WTC11 (cell line): Measurements from ENCODE around the gene ZDHHC24. TPM values are rescaled to one million over a fixed set of nuclear protein-coding genes. Genes with fewer than 3 reads are reported as not detected.

Experiments used
- AR ChIP-seq: fragments of 250-450 bp; sonication (Bioruptor Pico); IDR thresholded peaks from 2 replicates; pipeline ENCODE4 v1.9.0; 2021; ENCODE audit warnings: mild to moderate bottlenecking
- E2F5 ChIP-seq: sonication (generic); formaldehyde crosslinking; IDR thresholded peaks from 2 replicates; pipeline ENCODE4 v1.8.1; 2022; ENCODE audit warnings: mild to moderate bottlenecking, moderate library complexity, missing genetic modification reagents
- IRF1 ChIP-seq: sonication (generic); formaldehyde crosslinking; IDR thresholded peaks from 2 replicates; pipeline ENCODE4 v1.8.0; 2023; ENCODE audit warnings: missing genetic modification reagents
- JAZF1 ChIP-seq: fragments of 250-450 bp; sonication (Bioruptor Pico); IDR thresholded peaks from 2 replicates; pipeline ENCODE4 v1.9.0; 2021; ENCODE audit warnings: moderate library complexity, mild to moderate bottlenecking, inconsistent platforms
- MLX ChIP-seq: sonication (generic); formaldehyde crosslinking; IDR thresholded peaks from 2 replicates; pipeline ENCODE4 v1.8.1; 2023; ENCODE audit warnings: mild to moderate bottlenecking, missing genetic modification reagents, moderate library complexity
- TCF7 ChIP-seq: sonication (generic); formaldehyde crosslinking; IDR thresholded peaks from 2 replicates; pipeline ENCODE4 v1.8.0; 2022; ENCODE audit warnings: mild to moderate bottlenecking, low read depth, missing genetic modification reagents, moderate library complexity
- TEAD4 ChIP-seq: sonication (generic); formaldehyde crosslinking; IDR thresholded peaks from 2 replicates; pipeline ENCODE4 v1.8.0; 2022; ENCODE audit warnings: mild to moderate bottlenecking, missing genetic modification reagents
- ZNF281 ChIP-seq: sonication (generic); formaldehyde crosslinking; IDR thresholded peaks from 2 replicates; pipeline ENCODE4 v1.8.0; 2023; ENCODE audit warnings: mild to moderate bottlenecking, missing genetic modification reagents
- total RNA-seq: library from RNA; stranded (reverse); gene quantifications from 3 replicates; pipeline ENCODE4 v1.2.3, GENCODE V29; 2021
- TF ChIP-seq, protein P1 (sequence below): fragments of 250-450 bp; sonication (Bioruptor Pico); IDR thresholded peaks from 2 replicates; pipeline ENCODE4 v1.9.0; 2021; ENCODE audit warnings: mild to moderate bottlenecking, borderline replicate concordance
- TF ChIP-seq, protein P2 (sequence below): sonication (generic); formaldehyde crosslinking; IDR thresholded peaks from 2 replicates; pipeline ENCODE4 v1.8.1; 2022; ENCODE audit warnings: mild to moderate bottlenecking, missing genetic modification reagents, moderate library complexity, borderline replicate concordance

Gene ZDHHC24
- total RNA-seq, 1 experiment from 2014 or later = 14.8 TPM

DNA sequence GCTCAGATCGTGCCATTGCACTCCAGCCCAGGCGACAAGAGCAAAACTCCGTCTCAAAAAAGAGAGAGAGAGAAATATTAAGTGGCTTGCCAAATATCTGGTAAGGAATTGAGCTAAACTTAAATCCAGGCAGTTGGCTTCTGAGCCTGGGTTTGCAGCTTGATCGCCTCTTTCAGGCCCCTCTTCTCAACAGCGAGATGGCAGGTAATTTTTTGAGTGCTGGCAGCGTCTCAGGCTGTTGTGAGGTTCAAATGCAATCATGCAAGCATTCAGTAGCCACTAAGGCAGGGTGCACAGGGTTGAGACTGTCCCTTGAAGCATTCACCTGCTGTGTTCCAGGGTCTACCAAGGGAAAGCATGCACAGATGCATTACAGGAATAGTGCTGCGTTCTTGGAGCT lies 23.2 kb upstream of the ZDHHC24 start (continued):
- TF ChIP-seq ZNF281 (CRISPR knock-in tag) (no peak), IRF1 (CRISPR knock-in tag) (no peak), E2F5 (CRISPR knock-in tag) (no peak), TEAD4 (CRISPR knock-in tag) (no peak), JAZF1 (no peak), AR (CRISPR knock-in tag) (no peak), TCF7 (CRISPR knock-in tag) (no peak), MLX (CRISPR knock-in tag) (no peak)
- TF ChIP-seq, protein P1, sequence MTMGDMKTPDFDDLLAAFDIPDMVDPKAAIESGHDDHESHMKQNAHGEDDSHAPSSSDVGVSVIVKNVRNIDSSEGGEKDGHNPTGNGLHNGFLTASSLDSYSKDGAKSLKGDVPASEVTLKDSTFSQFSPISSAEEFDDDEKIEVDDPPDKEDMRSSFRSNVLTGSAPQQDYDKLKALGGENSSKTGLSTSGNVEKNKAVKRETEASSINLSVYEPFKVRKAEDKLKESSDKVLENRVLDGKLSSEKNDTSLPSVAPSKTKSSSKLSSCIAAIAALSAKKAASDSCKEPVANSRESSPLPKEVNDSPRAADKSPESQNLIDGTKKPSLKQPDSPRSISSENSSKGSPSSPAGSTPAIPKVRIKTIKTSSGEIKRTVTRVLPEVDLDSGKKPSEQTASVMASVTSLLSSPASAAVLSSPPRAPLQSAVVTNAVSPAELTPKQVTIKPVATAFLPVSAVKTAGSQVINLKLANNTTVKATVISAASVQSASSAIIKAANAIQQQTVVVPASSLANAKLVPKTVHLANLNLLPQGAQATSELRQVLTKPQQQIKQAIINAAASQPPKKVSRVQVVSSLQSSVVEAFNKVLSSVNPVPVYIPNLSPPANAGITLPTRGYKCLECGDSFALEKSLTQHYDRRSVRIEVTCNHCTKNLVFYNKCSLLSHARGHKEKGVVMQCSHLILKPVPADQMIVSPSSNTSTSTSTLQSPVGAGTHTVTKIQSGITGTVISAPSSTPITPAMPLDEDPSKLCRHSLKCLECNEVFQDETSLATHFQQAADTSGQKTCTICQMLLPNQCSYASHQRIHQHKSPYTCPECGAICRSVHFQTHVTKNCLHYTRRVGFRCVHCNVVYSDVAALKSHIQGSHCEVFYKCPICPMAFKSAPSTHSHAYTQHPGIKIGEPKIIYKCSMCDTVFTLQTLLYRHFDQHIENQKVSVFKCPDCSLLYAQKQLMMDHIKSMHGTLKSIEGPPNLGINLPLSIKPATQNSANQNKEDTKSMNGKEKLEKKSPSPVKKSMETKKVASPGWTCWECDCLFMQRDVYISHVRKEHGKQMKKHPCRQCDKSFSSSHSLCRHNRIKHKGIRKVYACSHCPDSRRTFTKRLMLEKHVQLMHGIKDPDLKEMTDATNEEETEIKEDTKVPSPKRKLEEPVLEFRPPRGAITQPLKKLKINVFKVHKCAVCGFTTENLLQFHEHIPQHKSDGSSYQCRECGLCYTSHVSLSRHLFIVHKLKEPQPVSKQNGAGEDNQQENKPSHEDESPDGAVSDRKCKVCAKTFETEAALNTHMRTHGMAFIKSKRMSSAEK = no peak
- TF ChIP-seq, protein P2, sequence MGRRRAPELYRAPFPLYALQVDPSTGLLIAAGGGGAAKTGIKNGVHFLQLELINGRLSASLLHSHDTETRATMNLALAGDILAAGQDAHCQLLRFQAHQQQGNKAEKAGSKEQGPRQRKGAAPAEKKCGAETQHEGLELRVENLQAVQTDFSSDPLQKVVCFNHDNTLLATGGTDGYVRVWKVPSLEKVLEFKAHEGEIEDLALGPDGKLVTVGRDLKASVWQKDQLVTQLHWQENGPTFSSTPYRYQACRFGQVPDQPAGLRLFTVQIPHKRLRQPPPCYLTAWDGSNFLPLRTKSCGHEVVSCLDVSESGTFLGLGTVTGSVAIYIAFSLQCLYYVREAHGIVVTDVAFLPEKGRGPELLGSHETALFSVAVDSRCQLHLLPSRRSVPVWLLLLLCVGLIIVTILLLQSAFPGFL (CRISPR knock-in tag) = no peak
